PFSK-1 (cell line): Measurements from ENCODE around the gene OR2C3.

ENCODE experiments used
- FOXP2 ChIP-seq: optimal IDR thresholded peaks from 2 replicates; pipeline ENCODE3; 2011; ENCODE audit warnings: borderline replicate concordance, control low read depth, inconsistent platforms; ENCODE audit not compliant: insufficient read depth; ENCODE audit errors: extremely low read length, extremely low read depth
- POLR2AphosphoS5 ChIP-seq: IDR thresholded peaks from 2 replicates; pipeline ENCODE4 v1.6.1; 2012; ENCODE audit warnings: low read depth, mild to moderate bottlenecking, control low read depth, low read length, moderate library complexity
- REST ChIP-seq, 2 experiments: IDR thresholded peaks; 2 replicates each; pipeline versions ENCODE4 v1.6.1 to v1.8.0; 2011 to 2012; ENCODE audit warnings: low read depth in 2 of 2, low read length in 2 of 2, control low read depth in 1 of 2, inconsistent platforms in 1 of 2, mild to moderate bottlenecking in 1 of 2, moderate library complexity in 1 of 2; ENCODE audit not compliant: insufficient read depth in 1 of 2
- SIN3A ChIP-seq: IDR thresholded peaks from 2 replicates; pipeline ENCODE4 v1.6.1; 2012; ENCODE audit warnings: mild to moderate bottlenecking, low read length, moderate library complexity, borderline replicate concordance; ENCODE audit not compliant: insufficient read depth
- TAF1 ChIP-seq: IDR thresholded peaks from 2 replicates; pipeline ENCODE4 v1.6.1; 2012; ENCODE audit warnings: low read length, control low read depth, borderline replicate concordance; ENCODE audit not compliant: insufficient read depth

The OR2C3 gene

GRCh38 chr1:247518613-247518891, 17.7 kb downstream of the OR2C3 start:
- no peak for TF ChIP-seq FOXP2
- TF ChIP-seq REST (IDR thresholded peaks at IDR 0.05; ENCODE audit: insufficient read depth in 1 of 2, low read depth in 2 of 2, low read length in 2 of 2), result no peak
- no peak for TF ChIP-seq TAF1
- TF ChIP-seq SIN3A, result no peak
- no peak for TF ChIP-seq POLR2AphosphoS5

- no peak for TF ChIP-seq POLR2AphosphoS5
- no peak for TF ChIP-seq FOXP2
- no peak for TF ChIP-seq SIN3A
- TF ChIP-seq REST (IDR thresholded peaks at IDR 0.05; ENCODE audit: insufficient read depth in 1 of 2, low read depth in 2 of 2, low read length in 2 of 2), result no peak
- TF ChIP-seq TAF1, result no peak
Observed at GRCh38 chr1:247517795-247518612, 18.2 kb downstream of the OR2C3 start.

DNA sequence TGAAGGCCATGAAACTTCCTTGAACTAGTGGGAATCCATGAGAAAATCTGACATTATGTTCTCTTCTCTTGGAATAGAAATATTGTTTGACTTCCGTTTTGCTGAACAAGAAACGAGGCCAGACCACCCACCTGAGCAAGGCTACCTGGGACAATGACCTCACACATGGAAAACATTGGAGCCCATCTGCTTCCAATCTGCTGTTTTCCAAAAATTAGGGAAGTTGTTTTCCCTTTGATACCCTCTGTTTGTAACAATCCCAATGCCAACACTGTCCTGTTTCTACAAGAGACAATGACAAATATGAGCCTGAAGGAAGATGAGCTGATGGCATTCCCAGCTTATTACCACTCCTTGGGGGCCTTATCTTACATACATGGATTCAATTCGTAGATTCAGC, 29.4 kb downstream of the OR2C3 start:
- no peak for TF ChIP-seq REST (IDR thresholded peaks at IDR 0.05; ENCODE audit: insufficient read depth in 1 of 2, low read depth in 2 of 2, low read length in 2 of 2)
- no peak for TF ChIP-seq FOXP2
- no peak for TF ChIP-seq TAF1
- no peak for TF ChIP-seq SIN3A
- no peak for TF ChIP-seq POLR2AphosphoS5

DNA sequence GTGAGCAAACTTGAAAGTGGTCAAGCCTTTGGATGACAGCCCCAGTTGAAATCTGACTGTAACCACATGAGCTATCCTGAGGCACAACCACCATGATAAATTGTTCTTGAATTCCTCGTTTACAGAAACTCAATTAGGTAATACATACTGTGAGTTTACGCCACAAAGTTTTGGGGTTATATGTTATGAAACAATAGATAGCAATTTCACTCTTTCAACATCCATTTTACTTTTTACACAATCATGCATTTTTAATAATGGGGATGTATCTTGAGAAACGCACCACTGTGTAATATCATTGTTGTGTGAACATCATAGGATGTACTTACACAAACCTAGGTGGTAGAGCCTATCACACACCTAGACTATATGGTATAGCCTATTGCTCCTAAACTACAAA, 35.4 kb downstream of the OR2C3 start:
- no peak for TF ChIP-seq REST (IDR thresholded peaks at IDR 0.05; ENCODE audit: insufficient read depth in 1 of 2, low read depth in 2 of 2, low read length in 2 of 2)
- TF ChIP-seq SIN3A, result no peak
- TF ChIP-seq FOXP2, result no peak
